H1 (cell line): ENCODE data around the gene ADK.

ENCODE experiments used
- BRCA1 ChIP-seq: IDR thresholded peaks from 2 replicates; pipeline ENCODE4 v1.6.1; 2012; ENCODE audit warnings: low read depth, low read length, improper control_type of control experiment
- CHD2 ChIP-seq: IDR thresholded peaks from 2 replicates; pipeline ENCODE4 v1.6.1; 2012; ENCODE audit warnings: low read length, improper control_type of control experiment
- POLR2AphosphoS5 ChIP-seq: IDR thresholded peaks from 2 replicates; pipeline ENCODE4 v1.6.1; 2011; ENCODE audit warnings: low read depth, low read length
- SIN3A ChIP-seq, 2 experiments: IDR thresholded peaks in 1 of 2; conservative IDR thresholded peaks in 1 of 2; 2 replicates each; pipeline ENCODE4 v1.6.1; 2011 to 2012; ENCODE audit warnings: low read length in 2 of 2, improper control_type of control experiment in 1 of 2, low read depth in 1 of 2, mild to moderate bottlenecking in 1 of 2
- TF ChIP-seq, protein P1 (sequence below), 3 experiments: IDR thresholded peaks; 1 replicate in 2 of 3; 2 replicates in 1 of 3; pipeline versions ENCODE4 v1.5.1 to v1.6.1; 2011; ENCODE audit warnings: low read length in 3 of 3, mild to moderate bottlenecking in 3 of 3, inconsistent platforms in 2 of 3, low read depth in 1 of 3, moderate library complexity in 1 of 3; ENCODE audit not compliant: insufficient read depth in 1 of 3; ENCODE audit errors: control extremely low read depth in 1 of 3

DNA sequence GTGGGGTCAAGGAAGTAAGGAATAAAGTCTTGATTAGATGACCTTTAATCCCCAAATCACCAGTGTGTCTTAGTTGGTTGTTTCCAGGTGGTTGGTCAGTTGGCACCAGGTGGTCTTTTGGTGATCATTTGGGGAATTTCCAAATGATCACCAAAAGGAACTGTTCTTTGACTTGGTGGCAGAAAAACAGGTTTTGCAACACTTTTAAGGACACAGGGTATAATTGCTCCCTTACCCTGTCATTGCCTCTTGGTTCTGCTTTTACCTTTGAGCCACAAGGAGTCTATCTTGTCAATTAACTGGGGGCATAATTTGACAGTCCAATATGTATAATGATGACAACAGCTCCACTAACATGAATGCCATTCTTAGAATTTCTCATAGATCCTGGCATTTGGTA is 104.2 kb downstream of the ADK start:
- TF ChIP-seq SIN3A (conservative IDR thresholded peaks at IDR 0.05 in 1 of 2, IDR thresholded peaks at IDR 0.05 in 1 of 2; ENCODE audit: low read depth in 1 of 2, low read length in 2 of 2) (no peak), CHD2 (no peak), BRCA1 (no peak), POLR2AphosphoS5 (no peak)
- TF ChIP-seq, protein P1, sequence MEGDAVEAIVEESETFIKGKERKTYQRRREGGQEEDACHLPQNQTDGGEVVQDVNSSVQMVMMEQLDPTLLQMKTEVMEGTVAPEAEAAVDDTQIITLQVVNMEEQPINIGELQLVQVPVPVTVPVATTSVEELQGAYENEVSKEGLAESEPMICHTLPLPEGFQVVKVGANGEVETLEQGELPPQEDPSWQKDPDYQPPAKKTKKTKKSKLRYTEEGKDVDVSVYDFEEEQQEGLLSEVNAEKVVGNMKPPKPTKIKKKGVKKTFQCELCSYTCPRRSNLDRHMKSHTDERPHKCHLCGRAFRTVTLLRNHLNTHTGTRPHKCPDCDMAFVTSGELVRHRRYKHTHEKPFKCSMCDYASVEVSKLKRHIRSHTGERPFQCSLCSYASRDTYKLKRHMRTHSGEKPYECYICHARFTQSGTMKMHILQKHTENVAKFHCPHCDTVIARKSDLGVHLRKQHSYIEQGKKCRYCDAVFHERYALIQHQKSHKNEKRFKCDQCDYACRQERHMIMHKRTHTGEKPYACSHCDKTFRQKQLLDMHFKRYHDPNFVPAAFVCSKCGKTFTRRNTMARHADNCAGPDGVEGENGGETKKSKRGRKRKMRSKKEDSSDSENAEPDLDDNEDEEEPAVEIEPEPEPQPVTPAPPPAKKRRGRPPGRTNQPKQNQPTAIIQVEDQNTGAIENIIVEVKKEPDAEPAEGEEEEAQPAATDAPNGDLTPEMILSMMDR (IDR thresholded peaks at IDR 0.05; ENCODE audit: control extremely low read depth in 1 of 3, insufficient read depth in 1 of 3, low read depth in 1 of 3, low read length in 3 of 3) = no peak
